Embryonic facial prominence (tissue), 1 donor: ENCODE results near the gene SORL1-AS1.
"Not testable (repeated sequence)": the region's sequence is repeated elsewhere in the genome, so short reads cannot be mapped to it uniquely, and the experiment has no call there.

Experiments used
- DNase-seq: peaks from one replicate; pipeline ENCODE4 v3.0.0-alpha.2; 2016; ENCODE audit errors: extremely low spot score

The SORL1-AS1 gene

GRCh38 chr11:121427400-121427744 is 25.4 kb downstream of the SORL1-AS1 start:
- DNase-seq, result no peak

DNA sequence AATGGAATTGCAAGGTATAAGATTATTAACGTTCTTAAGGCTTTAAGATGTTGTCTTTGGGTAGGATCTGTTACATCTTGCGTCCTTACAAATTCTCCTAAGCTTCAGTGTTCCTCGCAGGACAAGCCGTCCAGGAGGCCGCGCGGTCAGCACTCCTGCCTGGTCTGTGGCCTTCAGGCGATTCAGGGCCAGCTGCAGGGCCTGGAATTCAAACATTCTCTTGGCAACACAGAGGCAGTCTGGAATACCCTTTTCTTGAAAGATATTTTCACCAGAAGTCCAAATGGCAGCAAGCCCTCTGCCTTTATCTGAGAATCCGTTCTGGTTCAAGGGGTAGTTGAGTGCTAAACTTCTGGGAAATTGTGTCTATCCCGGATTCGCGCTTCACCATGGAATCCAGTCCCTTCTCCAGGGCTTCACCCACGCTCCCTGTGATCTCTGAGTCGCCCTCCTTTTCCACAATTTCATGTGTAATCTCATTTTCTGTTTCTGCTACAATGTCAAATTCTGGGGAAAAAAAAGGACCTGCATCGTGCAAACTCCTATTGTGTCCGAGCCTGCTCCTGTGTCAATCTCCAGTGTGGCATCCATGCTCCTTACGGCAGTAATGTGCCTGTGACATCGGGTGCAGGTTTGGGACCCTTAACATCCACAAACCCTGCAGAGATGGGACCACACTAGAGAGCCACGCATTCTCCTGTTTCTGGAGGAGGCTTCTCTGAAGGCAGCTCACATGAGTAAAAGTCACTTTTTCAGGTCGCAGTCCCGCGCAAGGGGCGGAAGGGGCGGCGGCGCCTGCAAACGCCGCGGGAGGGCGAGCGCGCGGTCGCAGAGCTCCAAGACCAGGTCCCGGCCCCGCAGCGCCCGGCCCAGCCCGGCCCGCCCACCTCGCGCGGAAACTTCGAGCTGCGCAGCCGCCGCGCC is 26.0 kb downstream of the SORL1-AS1 start:
- no peak for DNase-seq

DNA sequence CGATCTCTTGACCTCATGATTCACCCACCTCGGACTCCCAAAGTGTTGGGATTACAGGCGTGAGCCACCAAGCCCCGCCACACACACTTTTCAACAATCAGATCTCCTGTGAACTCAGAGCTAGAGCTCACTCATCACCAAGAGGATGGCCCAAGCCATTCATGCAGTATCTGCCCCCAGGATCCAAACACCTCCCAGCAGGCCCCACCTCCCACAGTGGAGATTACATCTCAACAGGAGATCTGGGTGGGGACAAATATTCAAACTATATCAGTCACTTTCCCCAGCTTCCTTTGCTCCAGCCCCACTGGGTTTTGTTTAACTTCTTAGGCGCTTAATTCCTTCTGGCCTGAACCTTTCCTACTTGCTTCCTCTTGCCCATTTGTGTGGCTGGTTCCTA is 26.9 kb downstream of the SORL1-AS1 start:
- no peak for DNase-seq

- no peak for DNase-seq
Measured at GRCh38 chr11:121422675-121423074, 30.1 kb downstream of the SORL1-AS1 start.

DNA sequence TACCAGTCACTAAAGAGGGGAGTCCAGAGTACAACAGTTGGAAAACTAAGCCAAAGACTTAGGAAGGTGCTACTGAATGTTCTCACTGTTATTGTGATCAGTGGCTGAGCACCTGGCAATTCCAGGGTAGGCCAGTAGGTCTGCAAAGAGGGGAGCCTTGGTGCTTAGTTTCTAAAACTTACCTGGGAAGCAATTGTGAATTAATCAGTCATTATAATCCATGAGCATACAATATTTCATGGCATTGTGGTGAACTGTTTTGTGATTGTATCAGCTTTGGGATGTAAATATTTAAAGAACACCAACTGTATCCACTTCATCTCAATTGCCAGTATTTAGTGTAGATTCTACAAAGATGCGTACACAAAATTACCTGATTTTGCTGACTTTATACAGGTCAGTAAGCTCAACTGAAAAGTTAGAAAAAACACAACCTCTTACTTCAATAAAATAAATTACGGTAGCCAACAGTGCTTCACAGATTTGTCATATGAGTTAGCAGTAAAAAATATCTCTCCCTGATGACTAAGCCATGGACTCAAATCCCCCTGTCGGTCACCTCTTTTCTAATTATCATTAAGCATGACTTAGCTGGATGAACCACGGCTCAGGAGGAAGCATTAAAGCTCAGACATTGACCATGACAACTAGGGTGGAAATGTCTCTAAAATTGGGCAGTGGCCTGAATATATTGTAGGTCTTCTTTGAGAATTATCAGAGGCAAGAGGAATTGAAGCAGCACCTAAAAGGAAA is 31.4 kb downstream of the SORL1-AS1 start:
- no peak for DNase-seq

DNA sequence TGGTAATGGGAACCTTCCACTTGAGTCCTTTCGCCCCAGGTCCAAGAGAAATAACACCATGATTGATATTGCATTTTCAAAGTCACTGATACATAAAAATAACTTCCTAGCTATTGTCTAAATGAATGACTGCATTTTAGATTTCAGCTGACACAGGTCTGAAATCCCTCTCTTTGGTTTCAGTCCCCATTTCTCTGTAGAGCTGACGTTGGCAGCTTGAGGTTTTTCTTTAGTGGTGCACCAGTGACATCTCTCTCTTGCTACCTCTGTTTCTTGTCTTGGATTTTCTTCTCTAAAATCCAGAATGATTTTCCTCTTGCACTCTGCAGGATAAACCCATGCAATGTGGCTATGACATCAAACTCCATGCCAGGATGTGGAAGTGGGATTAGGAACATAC is 32.4 kb downstream of the SORL1-AS1 start:
- no peak for DNase-seq

DNA sequence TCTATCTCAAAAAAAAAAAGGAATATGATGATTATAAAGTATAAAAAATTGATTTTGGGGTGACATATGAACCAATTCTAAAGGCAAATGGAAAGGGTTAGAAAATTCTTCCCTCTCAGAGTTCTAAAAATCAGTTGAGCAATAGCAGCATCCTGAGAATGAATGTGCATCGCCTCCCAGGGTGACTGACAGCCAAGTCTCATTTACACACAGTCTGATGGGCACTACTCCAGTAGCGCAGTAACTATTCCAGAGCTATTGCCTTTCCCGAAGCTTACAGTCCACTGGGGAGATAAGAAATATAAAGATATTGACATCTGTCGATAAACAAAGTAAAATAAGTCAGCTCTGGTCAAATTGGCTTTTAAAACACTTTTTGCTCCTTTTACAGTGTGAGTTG is 32.9 kb downstream of the SORL1-AS1 start:
- DNase-seq, result no peak

- DNase-seq, result no peak
Measured at GRCh38 chr11:121418625-121419114, 34.1 kb downstream of the SORL1-AS1 start.

- no peak for DNase-seq
Measured at GRCh38 chr11:121417607-121418006, 35.2 kb downstream of the SORL1-AS1 start.

DNA sequence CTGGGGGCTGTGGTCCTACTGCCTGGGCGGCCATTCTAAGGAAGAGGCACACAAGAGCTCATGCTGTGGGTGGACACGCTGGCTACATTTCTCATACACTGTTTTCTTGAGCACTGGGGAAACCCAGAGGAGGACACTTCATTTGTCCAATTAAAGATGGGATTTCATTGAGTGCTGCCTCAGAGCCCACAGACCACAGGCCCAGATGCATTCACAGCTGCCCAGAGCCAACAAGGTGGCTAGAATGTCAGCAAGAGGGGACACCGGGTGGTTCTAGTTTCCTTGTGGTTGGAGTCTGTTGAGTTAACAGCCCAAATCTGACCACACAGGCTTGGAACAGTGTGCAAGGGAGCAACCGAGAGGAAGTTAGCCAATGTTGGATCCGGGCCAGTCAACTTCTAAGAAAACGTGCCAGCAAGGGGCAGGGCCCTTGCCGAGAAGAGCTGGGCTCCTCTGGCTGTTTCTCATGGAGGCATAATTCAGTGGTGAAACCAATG is 35.7 kb downstream of the SORL1-AS1 start:
- DNase-seq, result peak; percentile 85

DNA sequence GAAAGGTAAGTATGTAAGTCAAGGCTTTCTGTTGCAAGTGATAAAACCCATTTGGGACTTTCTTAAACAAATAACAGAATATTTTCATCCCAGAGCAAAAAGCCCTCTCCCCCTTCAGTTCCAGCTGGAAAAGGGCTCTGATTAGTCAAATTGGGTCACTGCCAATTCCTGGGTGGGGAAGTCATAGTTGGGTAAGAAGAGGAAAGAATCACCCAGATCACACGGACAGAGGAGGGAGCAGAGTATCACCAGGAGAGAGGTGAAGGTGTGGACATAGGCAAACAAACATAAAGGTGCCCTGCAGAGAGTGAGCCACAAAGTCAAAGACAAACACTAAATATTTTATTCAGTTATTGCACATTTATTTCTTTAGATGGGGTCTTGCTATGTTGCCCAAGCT is 36.9 kb downstream of the SORL1-AS1 start:
- DNase-seq, result no peak

- DNase-seq, result no peak
Measured at GRCh38 chr11:121414141-121414913, 38.4 kb downstream of the SORL1-AS1 start.

GRCh38 chr11:121412711-121413415 is 39.9 kb downstream of the SORL1-AS1 start:
- no peak for DNase-seq

- no peak for DNase-seq
Measured at GRCh38 chr11:121412000-121412587, 40.7 kb downstream of the SORL1-AS1 start.

DNA sequence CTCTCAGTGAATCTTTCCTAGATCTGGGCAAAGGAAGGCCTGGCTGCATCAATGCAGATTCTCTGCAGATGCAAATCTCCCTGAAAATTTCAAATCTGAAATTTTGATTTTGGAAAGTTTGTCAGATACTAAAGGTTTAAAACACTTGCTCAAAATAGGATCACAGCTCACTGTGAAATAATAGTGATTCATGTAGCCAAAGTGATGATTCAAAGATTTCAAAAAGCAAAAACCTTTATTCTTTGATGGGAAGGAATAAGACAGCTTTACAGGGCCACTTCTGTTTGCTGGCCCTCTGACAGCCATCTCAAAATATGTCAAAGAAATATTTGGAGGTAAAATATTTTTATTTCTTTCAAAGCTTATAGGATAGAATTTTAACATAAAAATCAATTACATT is 41.4 kb downstream of the SORL1-AS1 start:
- not testable (repeated sequence) for DNase-seq

DNA sequence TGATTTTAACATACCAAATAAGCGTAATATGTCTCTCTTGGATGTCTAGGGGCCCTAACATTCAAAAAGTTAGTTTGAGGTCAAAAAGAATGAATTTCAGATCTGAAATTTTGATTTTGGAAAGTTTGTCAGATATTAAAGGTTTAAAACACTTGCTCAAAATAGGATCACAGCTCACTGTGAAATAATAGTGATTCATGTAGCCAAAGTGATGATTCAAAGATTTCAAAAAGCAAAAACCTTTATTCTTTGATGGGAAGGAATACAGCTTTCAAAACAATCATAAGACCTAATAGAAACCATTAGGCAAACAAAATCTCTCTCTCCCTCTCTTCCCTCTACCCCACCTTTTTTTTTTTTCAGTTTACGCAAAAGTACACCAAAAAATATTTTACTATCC is 42.7 kb downstream of the SORL1-AS1 start:
- DNase-seq, result not testable (repeated sequence)

DNA sequence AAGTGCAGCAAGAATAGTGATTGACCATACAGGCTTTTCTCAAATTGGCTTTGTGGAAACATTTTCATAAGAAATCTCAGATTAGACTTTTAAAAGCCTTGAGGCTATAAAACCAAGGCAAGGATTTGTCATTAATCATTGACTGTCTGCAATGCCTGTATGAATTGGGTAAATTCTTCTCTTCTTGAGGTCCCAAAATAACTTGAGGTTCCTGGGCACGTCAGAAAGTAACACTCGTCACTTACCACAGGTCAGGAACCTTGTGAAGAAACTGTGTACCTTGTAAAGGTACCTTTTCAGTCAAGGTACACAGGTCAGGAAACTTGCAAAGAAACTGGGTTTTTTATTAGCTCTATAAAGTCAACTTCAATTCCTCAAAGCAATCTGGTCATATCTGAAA is 43.9 kb downstream of the SORL1-AS1 start:
- no peak for DNase-seq

- DNase-seq, result no peak
Measured at GRCh38 chr11:121406291-121406690, 46.5 kb downstream of the SORL1-AS1 start.

DNA sequence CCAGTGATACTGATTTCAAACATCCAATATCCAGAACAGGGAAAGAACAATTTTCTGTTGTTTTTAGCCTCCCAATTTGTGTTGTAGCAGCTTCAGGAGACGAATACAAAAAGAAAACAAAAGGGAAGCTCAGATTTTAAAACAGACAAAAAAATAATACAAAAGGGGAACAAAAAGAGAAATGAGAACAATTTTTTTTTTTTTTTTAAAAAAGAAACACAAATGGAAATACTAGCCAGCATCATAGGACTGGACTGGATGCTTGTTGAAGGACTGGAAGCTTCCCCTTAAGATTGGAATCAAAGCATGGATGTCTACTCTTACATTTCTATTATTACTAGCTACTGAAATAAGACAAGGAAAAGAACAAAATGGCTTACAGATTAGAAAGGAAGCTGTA is 47.1 kb downstream of the SORL1-AS1 start:
- no peak for DNase-seq

- no peak for DNase-seq
Measured at GRCh38 chr11:121394785-121395184, 58.0 kb downstream of the SORL1-AS1 start.

GRCh38 chr11:121393855-121394254 is 58.9 kb downstream of the SORL1-AS1 start:
- DNase-seq, result no peak
